ENCODE results near the gene ADCY5.

Gene ADCY5

GRCh38 chr3:123385981-123386380, 62.9 kb downstream of the ADCY5 start:
- TF ChIP-seq ZFX (IDR thresholded peaks at IDR 0.05) (no peak), CTCF (conservative IDR thresholded peaks at IDR 0.05) (no peak)
- H3K27ac ChIP-seq = no peak overlapping the region

- H3K27ac ChIP-seq = no peak overlapping the region
- TF ChIP-seq ZFX (IDR thresholded peaks at IDR 0.05) = no peak
- TF ChIP-seq CTCF (conservative IDR thresholded peaks at IDR 0.05) = no peak
Measured at GRCh38 chr3:123385499-123385898, 63.4 kb downstream of the ADCY5 start.

GRCh38 chr3:123385001-123385401, 63.9 kb downstream of the ADCY5 start:
- H3K27ac ChIP-seq = no peak overlapping the region
- TF ChIP-seq ZFX (IDR thresholded peaks at IDR 0.05) (no peak), CTCF (conservative IDR thresholded peaks at IDR 0.05) (no peak)

- no peak overlapping the region for H3K27ac ChIP-seq
- no peak for TF ChIP-seq CTCF (conservative IDR thresholded peaks at IDR 0.05)
- TF ChIP-seq ZFX (IDR thresholded peaks at IDR 0.05) = no peak
Measured at GRCh38 chr3:123384256-123384655, 64.6 kb downstream of the ADCY5 start.

- no peak for TF ChIP-seq ZFX (IDR thresholded peaks at IDR 0.05)
- no peak for TF ChIP-seq CTCF (conservative IDR thresholded peaks at IDR 0.05)
- H3K27ac ChIP-seq = no peak overlapping the region
Measured at GRCh38 chr3:123383091-123384053, 65.5 kb downstream of the ADCY5 start.

GRCh38 chr3:123380261-123380660, 68.6 kb downstream of the ADCY5 start:
- H3K27ac ChIP-seq = no peak overlapping the region
- TF ChIP-seq ZFX (IDR thresholded peaks at IDR 0.05) = no peak
- no peak for TF ChIP-seq CTCF (conservative IDR thresholded peaks at IDR 0.05)

GRCh38 chr3:123379041-123379830, 69.7 kb downstream of the ADCY5 start:
- no peak overlapping the region for H3K27ac ChIP-seq
- TF ChIP-seq CTCF (conservative IDR thresholded peaks at IDR 0.05) = no peak
- no peak for TF ChIP-seq ZFX (IDR thresholded peaks at IDR 0.05)
